ENCODE data around the gene SLC4A5.

- no peak for TF ChIP-seq POLR2A (IDR thresholded peaks at IDR 0.05)
- TF ChIP-seq, protein P1, sequence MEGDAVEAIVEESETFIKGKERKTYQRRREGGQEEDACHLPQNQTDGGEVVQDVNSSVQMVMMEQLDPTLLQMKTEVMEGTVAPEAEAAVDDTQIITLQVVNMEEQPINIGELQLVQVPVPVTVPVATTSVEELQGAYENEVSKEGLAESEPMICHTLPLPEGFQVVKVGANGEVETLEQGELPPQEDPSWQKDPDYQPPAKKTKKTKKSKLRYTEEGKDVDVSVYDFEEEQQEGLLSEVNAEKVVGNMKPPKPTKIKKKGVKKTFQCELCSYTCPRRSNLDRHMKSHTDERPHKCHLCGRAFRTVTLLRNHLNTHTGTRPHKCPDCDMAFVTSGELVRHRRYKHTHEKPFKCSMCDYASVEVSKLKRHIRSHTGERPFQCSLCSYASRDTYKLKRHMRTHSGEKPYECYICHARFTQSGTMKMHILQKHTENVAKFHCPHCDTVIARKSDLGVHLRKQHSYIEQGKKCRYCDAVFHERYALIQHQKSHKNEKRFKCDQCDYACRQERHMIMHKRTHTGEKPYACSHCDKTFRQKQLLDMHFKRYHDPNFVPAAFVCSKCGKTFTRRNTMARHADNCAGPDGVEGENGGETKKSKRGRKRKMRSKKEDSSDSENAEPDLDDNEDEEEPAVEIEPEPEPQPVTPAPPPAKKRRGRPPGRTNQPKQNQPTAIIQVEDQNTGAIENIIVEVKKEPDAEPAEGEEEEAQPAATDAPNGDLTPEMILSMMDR (IDR thresholded peaks at IDR 0.05): no peak
Measured at GRCh38 chr2:74216642-74217041, 126.6 kb downstream of the SLC4A5 start.

Measured in thyroid gland (tissue), 4 donors.